ENCODE data around the gene KCNF1.

DNA sequence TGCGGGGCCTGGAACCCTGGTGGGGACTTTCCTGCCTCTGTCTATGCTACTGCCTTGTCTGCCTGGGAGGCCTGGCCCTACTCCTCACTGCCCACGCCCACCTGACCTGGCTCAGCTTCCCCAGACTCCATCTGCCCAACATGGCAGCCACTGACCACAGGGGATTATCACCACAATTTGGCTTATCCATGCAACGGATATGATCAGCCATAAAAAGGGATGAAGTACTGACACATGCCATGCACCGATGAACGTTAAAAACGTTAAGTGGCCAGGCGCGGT is 5.9 kb upstream of the KCNF1 start:
- TF ChIP-seq, protein P1, sequence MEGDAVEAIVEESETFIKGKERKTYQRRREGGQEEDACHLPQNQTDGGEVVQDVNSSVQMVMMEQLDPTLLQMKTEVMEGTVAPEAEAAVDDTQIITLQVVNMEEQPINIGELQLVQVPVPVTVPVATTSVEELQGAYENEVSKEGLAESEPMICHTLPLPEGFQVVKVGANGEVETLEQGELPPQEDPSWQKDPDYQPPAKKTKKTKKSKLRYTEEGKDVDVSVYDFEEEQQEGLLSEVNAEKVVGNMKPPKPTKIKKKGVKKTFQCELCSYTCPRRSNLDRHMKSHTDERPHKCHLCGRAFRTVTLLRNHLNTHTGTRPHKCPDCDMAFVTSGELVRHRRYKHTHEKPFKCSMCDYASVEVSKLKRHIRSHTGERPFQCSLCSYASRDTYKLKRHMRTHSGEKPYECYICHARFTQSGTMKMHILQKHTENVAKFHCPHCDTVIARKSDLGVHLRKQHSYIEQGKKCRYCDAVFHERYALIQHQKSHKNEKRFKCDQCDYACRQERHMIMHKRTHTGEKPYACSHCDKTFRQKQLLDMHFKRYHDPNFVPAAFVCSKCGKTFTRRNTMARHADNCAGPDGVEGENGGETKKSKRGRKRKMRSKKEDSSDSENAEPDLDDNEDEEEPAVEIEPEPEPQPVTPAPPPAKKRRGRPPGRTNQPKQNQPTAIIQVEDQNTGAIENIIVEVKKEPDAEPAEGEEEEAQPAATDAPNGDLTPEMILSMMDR (IDR thresholded peaks at IDR 0.05; ENCODE audit: low read length) = no peak
- TF ChIP-seq EZH2 (optimal IDR thresholded peaks at IDR 0.05; ENCODE audit: low read depth, low read length) = no peak
